ENCODE results near the gene PLCB4. TPM values are rescaled to one million over a fixed set of nuclear protein-coding genes. Genes with fewer than 3 reads are reported as not detected.
"Not testable (repeated sequence)": the region's sequence is repeated elsewhere in the genome, so short reads cannot be mapped to it uniquely, and the experiment has no call there.

The PLCB4 gene
- total RNA-seq, 4 donors from 2014 or later = 2.7 to 11.4 (median 6.5) TPM

- no peak for TF ChIP-seq POLR2A (IDR thresholded peaks at IDR 0.05)
- no peak for TF ChIP-seq CTCF (IDR thresholded peaks at IDR 0.05)
- DNase-seq (ENCODE audit: low spot score in 2 of 2) = no peak
- intact Hi-C loops (cut with DNase I; ENCODE audit: low total_unique reads) = no loop called here
- no peak overlapping the region for H3K4me3 ChIP-seq (ENCODE audit: low read depth, poor library complexity, severe bottlenecking)
- WGBS, 2 donors = 52 to 56% methylated on average over 2 of the region's 2 CpGs
Measured at GRCh38 chr20:9377007-9377406, 308.1 kb downstream of the PLCB4 start.

- intact Hi-C loops (cut with DNase I; ENCODE audit: low total_unique reads); DNase-seq (ENCODE audit: low spot score in 2 of 2); H3K4me3 ChIP-seq (ENCODE audit: low read depth, poor library complexity, severe bottlenecking): not testable (repeated sequence)
- 94 to 95% methylated on average over 53 to 55 of the region's 61 CpGs for WGBS, 2 donors
Measured at GRCh38 chr20:9385345-9386310, 316.7 kb downstream of the PLCB4 start.

GRCh38 chr20:9388160-9388812 lies 319.4 kb downstream of the PLCB4 start:
- TF ChIP-seq CTCF (IDR thresholded peaks at IDR 0.05) (no peak), POLR2A (IDR thresholded peaks at IDR 0.05) (no peak)
- no peak for DNase-seq (ENCODE audit: low spot score in 2 of 2)
- intact Hi-C loops (cut with DNase I; ENCODE audit: low total_unique reads) = no loop called here
- no peak overlapping the region for H3K4me3 ChIP-seq (ENCODE audit: low read depth, poor library complexity, severe bottlenecking)
- WGBS, 2 donors = 85 to 88% methylated on average over 8 of the region's 8 CpGs

- intact Hi-C loops (cut with DNase I; ENCODE audit: low total_unique reads) = no loop called here
- no peak for TF ChIP-seq POLR2A (IDR thresholded peaks at IDR 0.05)
- TF ChIP-seq CTCF (IDR thresholded peaks at IDR 0.05) = no peak
- no peak for DNase-seq (ENCODE audit: low spot score in 2 of 2)
- WGBS, 2 donors = 70 to 92% methylated on average over 2 of the region's 2 CpGs
- H3K4me3 ChIP-seq (ENCODE audit: low read depth, poor library complexity, severe bottlenecking) = no peak overlapping the region
Measured at GRCh38 chr20:9388813-9389161, 319.9 kb downstream of the PLCB4 start.

GRCh38 chr20:9389346-9389745 lies 320.5 kb downstream of the PLCB4 start:
- DNase-seq (ENCODE audit: low spot score in 2 of 2) = no peak
- H3K4me3 ChIP-seq (ENCODE audit: low read depth, poor library complexity, severe bottlenecking) = no peak overlapping the region
- WGBS, 2 donors = 56 to 57% methylated on average over 1 of the region's 1 CpG
- no peak for TF ChIP-seq POLR2A (IDR thresholded peaks at IDR 0.05)
- TF ChIP-seq CTCF (IDR thresholded peaks at IDR 0.05) = no peak
- intact Hi-C loops (cut with DNase I; ENCODE audit: low total_unique reads) = no loop called here

- H3K4me3 ChIP-seq (ENCODE audit: low read depth, poor library complexity, severe bottlenecking) = no peak overlapping the region
- no peak for TF ChIP-seq CTCF (IDR thresholded peaks at IDR 0.05)
- TF ChIP-seq POLR2A (IDR thresholded peaks at IDR 0.05) = no peak
- no peak for DNase-seq (ENCODE audit: low spot score in 2 of 2)
- intact Hi-C loops (cut with DNase I; ENCODE audit: low total_unique reads) = no loop called here
- WGBS, 2 donors = 47 to 63% methylated on average over 3 of the region's 3 CpGs
Measured at GRCh38 chr20:9390441-9390840, 321.6 kb downstream of the PLCB4 start.

All from lower leg skin (tissue), 4 donors.